GM12873 (cell line): ENCODE results near the gene ATG7.

Experiments used
- TF ChIP-seq, protein P1 (sequence below): IDR thresholded peaks from 2 replicates; pipeline ENCODE4 v1.5.1; 2012; ENCODE audit warnings: low read depth, mild to moderate bottlenecking, moderate library complexity, low read length, control low read depth; ENCODE audit not compliant: insufficient read depth; ENCODE audit errors: missing control alignments

Gene ATG7

DNA sequence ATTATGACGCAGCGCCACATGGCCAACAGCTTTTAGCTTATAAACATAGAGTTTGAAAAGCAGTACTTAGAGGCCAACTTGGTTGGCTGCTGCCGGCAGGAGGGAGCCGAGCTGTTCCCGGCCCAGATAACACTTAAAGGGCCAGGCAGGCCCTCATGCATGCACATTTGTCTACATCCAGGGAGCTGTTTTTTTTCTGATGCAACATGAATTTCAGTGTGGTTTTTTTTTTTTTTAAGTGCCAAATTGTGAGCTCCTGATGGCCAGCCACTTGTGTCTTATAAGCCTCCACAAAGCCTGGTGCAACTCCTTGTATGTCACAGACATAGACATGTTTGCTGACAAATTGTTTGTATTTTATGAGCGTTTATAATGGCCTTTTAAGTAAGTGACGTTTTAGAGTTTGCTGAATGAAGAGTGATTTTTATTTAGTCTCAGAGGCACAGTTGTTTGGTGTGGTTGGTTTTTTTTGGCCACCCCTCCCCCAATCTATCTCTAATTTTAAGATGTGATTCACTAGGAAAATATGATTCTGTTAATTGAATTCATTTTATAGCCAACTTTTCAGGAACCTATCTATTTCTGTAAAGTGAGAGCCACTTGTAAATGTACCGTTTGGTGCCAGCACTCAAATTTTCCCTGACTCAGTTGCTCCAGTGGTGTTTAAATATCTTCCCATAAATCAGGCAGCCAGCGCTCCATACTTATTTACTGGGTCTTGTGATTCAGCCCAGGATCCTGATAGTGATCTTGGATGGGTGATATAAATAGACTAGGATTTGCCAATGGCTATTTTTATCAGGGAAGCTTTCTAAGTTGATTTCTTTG, 237.2 kb downstream of the ATG7 start:
- TF ChIP-seq, protein P1, sequence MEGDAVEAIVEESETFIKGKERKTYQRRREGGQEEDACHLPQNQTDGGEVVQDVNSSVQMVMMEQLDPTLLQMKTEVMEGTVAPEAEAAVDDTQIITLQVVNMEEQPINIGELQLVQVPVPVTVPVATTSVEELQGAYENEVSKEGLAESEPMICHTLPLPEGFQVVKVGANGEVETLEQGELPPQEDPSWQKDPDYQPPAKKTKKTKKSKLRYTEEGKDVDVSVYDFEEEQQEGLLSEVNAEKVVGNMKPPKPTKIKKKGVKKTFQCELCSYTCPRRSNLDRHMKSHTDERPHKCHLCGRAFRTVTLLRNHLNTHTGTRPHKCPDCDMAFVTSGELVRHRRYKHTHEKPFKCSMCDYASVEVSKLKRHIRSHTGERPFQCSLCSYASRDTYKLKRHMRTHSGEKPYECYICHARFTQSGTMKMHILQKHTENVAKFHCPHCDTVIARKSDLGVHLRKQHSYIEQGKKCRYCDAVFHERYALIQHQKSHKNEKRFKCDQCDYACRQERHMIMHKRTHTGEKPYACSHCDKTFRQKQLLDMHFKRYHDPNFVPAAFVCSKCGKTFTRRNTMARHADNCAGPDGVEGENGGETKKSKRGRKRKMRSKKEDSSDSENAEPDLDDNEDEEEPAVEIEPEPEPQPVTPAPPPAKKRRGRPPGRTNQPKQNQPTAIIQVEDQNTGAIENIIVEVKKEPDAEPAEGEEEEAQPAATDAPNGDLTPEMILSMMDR = no peak

DNA sequence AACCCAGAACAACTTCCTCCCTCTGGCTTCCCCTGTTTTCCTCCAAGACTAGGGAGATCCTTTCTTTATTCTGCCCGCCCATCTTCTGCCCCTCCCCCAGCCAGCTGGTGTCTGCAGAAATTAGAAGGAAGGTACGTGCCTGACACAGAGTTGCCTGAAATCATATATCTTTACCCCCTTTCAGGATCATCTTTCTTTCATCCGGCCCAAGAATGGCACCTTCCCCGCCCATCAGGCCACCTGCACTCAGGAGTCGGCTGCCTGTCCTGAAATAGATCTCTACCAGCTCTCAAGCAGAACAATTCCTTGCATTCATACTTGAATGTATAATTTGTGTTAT, 237.8 kb downstream of the ATG7 start:
- TF ChIP-seq, protein P1 = no peak

DNA sequence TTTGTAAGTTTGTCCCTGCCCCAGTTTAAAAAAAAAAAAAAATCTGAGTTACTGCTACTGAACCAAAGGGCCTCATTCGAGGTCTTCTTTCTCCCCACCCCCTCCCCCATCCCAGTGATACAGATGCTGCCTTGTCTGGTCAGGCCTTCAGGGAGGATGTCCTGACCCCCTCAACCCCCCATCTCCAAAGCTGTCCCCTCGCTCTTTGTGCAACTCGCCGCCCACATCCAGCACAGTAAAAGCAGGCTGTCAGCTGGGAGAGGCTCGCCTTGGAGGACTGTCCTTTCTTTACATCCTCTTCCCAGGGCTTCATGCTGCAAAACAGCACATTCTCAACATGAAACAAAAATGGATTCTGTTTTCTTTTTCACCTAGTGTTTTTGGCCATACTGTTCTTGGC, 238.2 kb downstream of the ATG7 start:
- TF ChIP-seq, protein P1 = no peak

DNA sequence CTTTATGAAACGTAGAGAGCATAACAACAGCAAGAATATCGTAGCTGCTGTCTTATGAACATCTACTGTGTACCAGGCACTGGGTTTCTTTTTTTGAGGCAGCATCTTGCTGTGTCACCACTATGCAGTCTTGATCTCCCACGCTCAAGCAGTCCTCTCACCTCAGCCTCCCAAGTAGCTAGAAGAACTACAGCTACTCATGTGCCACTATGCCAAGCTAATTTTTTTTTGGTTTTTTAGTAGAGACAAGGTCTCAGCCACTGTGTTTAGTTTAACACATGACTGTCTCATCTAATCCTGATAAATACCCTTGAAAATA, 241.6 kb downstream of the ATG7 start:
- TF ChIP-seq, protein P1 = no peak

DNA sequence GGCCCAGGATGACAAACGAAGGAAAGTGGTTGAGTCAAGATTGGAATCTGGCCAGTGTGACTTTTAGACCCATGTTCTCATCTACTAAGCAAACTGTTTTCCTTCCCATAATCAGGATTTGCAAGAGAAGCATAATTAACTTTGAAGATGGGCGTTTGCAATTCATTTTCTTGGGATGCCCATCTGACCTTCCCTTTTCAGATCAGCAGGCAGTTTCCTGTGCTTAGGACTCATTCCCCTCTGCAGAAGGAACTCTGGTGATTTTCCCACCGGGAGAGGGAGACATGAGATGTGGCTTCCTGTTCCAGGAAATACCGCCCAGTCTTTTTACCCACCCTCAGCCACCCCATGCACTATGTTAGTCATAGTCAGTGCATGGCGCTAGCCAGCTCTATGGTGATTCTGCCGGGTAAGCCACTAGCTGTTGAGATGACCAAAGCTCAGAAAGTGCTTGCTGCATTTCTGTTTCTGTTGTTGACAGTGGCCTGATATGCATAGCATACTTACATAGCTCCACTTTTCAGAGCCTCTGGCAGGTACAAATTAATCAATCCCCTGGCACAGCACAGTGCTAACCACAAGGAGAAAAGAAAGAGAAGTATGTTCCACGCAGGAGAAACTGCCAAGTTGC, 242.1 kb downstream of the ATG7 start:
- TF ChIP-seq, protein P1 = no peak

DNA sequence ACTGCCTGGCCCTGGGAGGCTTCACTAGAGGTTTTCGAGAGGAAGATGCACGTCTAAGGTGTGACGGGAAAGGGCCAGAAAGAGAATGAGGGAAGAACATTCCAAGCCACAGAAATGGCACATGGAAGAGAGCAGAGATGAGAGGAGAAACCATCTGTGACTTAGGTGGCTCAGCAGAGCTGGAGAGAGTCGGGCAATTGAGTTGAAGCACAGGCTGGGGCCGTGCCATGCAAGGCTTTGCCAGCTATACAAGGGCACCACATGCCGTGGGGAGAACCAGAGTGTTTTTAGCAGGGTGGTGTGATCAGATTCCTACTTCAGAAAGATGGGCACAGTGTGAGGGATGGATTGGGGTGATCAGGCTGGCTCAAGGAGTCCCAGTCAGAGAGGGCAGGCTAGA, 245.4 kb downstream of the ATG7 start:
- TF ChIP-seq, protein P1 = no peak

DNA sequence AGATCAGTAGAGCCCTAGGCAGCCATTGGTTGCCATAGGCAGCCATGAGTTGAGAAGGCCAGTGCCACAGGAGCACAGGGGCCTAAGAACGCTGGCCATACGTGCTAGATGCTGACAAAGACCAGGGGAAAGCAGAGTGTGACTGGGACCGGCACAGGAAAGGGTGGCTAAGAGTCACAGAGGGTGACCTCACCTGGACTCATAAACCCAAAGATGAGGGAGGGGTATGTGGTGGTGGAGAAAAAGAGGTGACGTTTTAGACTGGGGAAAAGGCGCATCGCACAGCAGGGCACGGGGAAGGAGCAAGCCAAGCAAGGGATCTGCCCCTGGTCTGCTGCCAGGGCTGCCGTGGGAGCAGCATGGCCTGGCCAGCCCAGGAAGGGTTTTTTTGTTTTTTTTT, 249.0 kb downstream of the ATG7 start:
- TF ChIP-seq, protein P1 = no peak
